HepG2 (cell line): ENCODE data around the gene LIPT2. TPM values are rescaled to one million over a fixed set of nuclear protein-coding genes. Genes with fewer than 3 reads are reported as not detected.

ENCODE experiments used
- ATAC-seq: fragments of 200-7000 bp; cut with Tn5 transposase; 3 replicates; pipeline ENCODE4 v1.9.1; 2020; ENCODE audit warnings: mild to moderate bottlenecking, moderate library complexity
- BruUV-seq: library from RNA; stranded (reverse); fragments of 400-500 nt; replicated peaks from 2 replicates; lab custom pipeline; 2021; lab: Mats Ljungman, UMichigan
- CTCF ChIA-PET: fragments of 300-600 bp; formaldehyde crosslinking; extraction: SDS; loops from one replicate; lab custom pipeline; 2021; ENCODE audit warnings: low total read pairs, inconsistent platforms, low intra/inter-chr PET ratio; lab: Yijun Ruan, JAX
- POLR2A ChIA-PET: fragments of 350-600 bp; sonication (Branson Sonifier 250); formaldehyde crosslinking; loops from one replicate; lab custom pipeline; 2020; ENCODE audit warnings: antibody characterized with exemption, inconsistent platforms; lab: Yijun Ruan, JAX
- DNase-seq: peaks from one replicate; pipeline ENCODE4 v3.0.0-alpha.2; 2015; ENCODE audit warnings: low spot score
- FAIRE-seq: peaks from 3 replicates; lab custom pipeline; 2011; peaks lifted over from hg19 to GRCh38; lab: Jason Lieb, UNC
- H2AFZ ChIP-seq: one replicate; pipeline ENCODE4 v1.6.1; 2011; ENCODE audit warnings: low read length, inconsistent platforms
- H3K27ac ChIP-seq: fragments of 300-600 bp; 3 replicates; pipeline ENCODE4 v1.8.0; 2011; ENCODE audit warnings: mixed run types, mild to moderate bottlenecking, mixed read lengths, low read length, inconsistent platforms; ENCODE audit not compliant: insufficient read depth; ENCODE audit errors: extremely low read length
- H3K27me3 ChIP-seq, 2 experiments: fragments of 200-600 bp in 1 of 2; 2 replicates in 1 of 2; 3 replicates in 1 of 2; pipeline versions ENCODE4 v1.6.0 to v1.8.0; 2011; ENCODE audit warnings: low read length in 2 of 2, mild to moderate bottlenecking in 2 of 2, moderate library complexity in 2 of 2, inconsistent platforms in 1 of 2; ENCODE audit not compliant: insufficient read depth in 2 of 2, control insufficient read depth in 1 of 2
- H3K36me3 ChIP-seq, 2 experiments: fragments of 200-600 bp in 1 of 2; replicated peaks in 1 of 2; 2 replicates in 1 of 2; 3 replicates in 1 of 2; pipeline versions ENCODE4 v1.5.1 to v1.8.0; 2011; ENCODE audit warnings: low read length in 2 of 2, inconsistent platforms in 1 of 2; ENCODE audit not compliant: insufficient read depth in 2 of 2, control insufficient read depth in 1 of 2
- H3K4me1 ChIP-seq: 2 replicates; pipeline ENCODE4 v1.5.1; 2012; ENCODE audit warnings: low read length, inconsistent platforms; ENCODE audit not compliant: insufficient read depth
- H3K4me2 ChIP-seq: 2 replicates; pipeline ENCODE4 v1.6.0; 2011; ENCODE audit warnings: low read depth, low read length, inconsistent platforms
- H3K4me3 ChIP-seq, 3 experiments: fragments of 200-600 bp in 1 of 3; sonication (generic), shearing (Covaris generic) in 1 of 3; replicated peaks in 1 of 3; 2 replicates each; pipeline ENCODE4 v1.5.1; 2011 to 2016; ENCODE audit warnings: low read length in 3 of 3, inconsistent platforms in 2 of 3, low read depth in 2 of 3, mild to moderate bottlenecking in 2 of 3, control low read depth in 1 of 3, mixed read lengths in 1 of 3; ENCODE audit not compliant: insufficient read depth in 1 of 3
- H3K79me2 ChIP-seq: one replicate; pipeline ENCODE4 v1.6.1; 2011; ENCODE audit warnings: low read length, inconsistent platforms; ENCODE audit not compliant: insufficient read depth
- H3K9ac ChIP-seq: 2 replicates; pipeline ENCODE4 v1.6.0; 2011; ENCODE audit warnings: mild to moderate bottlenecking, low read depth, low read length, inconsistent platforms; ENCODE audit not compliant: insufficient read depth
- H3K9me3 ChIP-seq: 2 replicates; pipeline ENCODE4 v1.5.1; 2012; ENCODE audit warnings: mild to moderate bottlenecking, low read length
- H4K20me1 ChIP-seq: 2 replicates; pipeline ENCODE4 v1.6.0; 2011; ENCODE audit warnings: inconsistent platforms, mild to moderate bottlenecking, low read length, moderate library complexity; ENCODE audit not compliant: insufficient read depth
- CCAR2 ChIP-seq: fragments of 200-400 bp; formaldehyde crosslinking; optimal IDR thresholded peaks from 2 replicates; pipeline ENCODE3; 2018; ENCODE audit warnings: low read depth, mild to moderate bottlenecking, low read length, moderate library complexity
- IRF2 ChIP-seq: IDR thresholded peaks from 2 replicates; pipeline ENCODE4 v1.6.1; 2018; ENCODE audit warnings: missing genetic modification reagents, missing compliant biosample characterization
- KDM2A ChIP-seq: sonication (generic); formaldehyde crosslinking; IDR thresholded peaks from 2 replicates; pipeline ENCODE4 v1.4.0; 2020; ENCODE audit warnings: low read depth, missing genetic modification reagents, borderline replicate concordance
- MEIS2 ChIP-seq: sonication (generic); formaldehyde crosslinking; IDR thresholded peaks from 2 replicates; pipeline ENCODE4 v1.9.0; 2021; ENCODE audit warnings: mild to moderate bottlenecking, missing genetic modification reagents
- RAD21 ChIP-seq: fragments of 450-650 bp; formaldehyde crosslinking; IDR thresholded peaks from 2 replicates; pipeline ENCODE4 v1.5.0; 2020; ENCODE audit warnings: mild to moderate bottlenecking
- RNF219 ChIP-seq: sonication (generic); formaldehyde crosslinking; IDR thresholded peaks from 2 replicates; pipeline ENCODE4 v1.5.0; 2020; ENCODE audit warnings: mild to moderate bottlenecking, missing genetic modification reagents
- SMC3 ChIP-seq: IDR thresholded peaks from 2 replicates; pipeline ENCODE4 v1.6.1; 2011; ENCODE audit warnings: low read length, improper control_type of control experiment
- SP5 ChIP-seq: IDR thresholded peaks from 2 replicates; pipeline ENCODE4 v1.6.1; 2016; ENCODE audit warnings: low read depth, borderline replicate concordance
- STAG1 ChIP-seq: sonication (generic); formaldehyde crosslinking; IDR thresholded peaks from 2 replicates; pipeline ENCODE4 v1.4.0; 2020; ENCODE audit warnings: missing genetic modification reagents
- TRIM22 ChIP-seq: fragments of 450-650 bp; IDR thresholded peaks from 2 replicates; pipeline ENCODE4 v1.6.1; 2017
- XRCC5 ChIP-seq: fragments of 200-400 bp; formaldehyde crosslinking; optimal IDR thresholded peaks from 2 replicates; pipeline ENCODE3; 2017; ENCODE audit warnings: mild to moderate bottlenecking, low read length
- ZKSCAN1 ChIP-seq: fragments of 150-350 bp; IDR thresholded peaks from 2 replicates; pipeline ENCODE4 v1.6.1; 2014; ENCODE audit warnings: low read length
- ZNF326 ChIP-seq: sonication (generic); formaldehyde crosslinking; IDR thresholded peaks from 2 replicates; pipeline ENCODE4 v1.4.0; 2020; ENCODE audit warnings: missing genetic modification reagents, borderline replicate concordance
- ZNF7 ChIP-seq: IDR thresholded peaks from 2 replicates; pipeline ENCODE4 v1.6.1; 2016; ENCODE audit warnings: missing biosample characterization, missing genetic modification reagents
- WGBS: methylation state at CpG from one replicate; pipeline ENCODE4 v1.1.6; 2017; ENCODE audit warnings: low lambda C conversion rate; 5-methylcytosine and 5-hydroxymethylcytosine counted together
- in situ Hi-C: cut with HindIII; loops from 2 replicates; pipeline ENCODE4 v1.10.0; 2017; ENCODE audit warnings: low pct_unique_long_range_greater_than_20kb; ENCODE audit not compliant: extremely low pct_ligation_motif_present
- intact Hi-C: fragments of 100-400 bp; cut with micrococcal nuclease; formaldehyde crosslinking; loops from one replicate; pipeline ENCODE4 v1.10.0; 2022; ENCODE audit not compliant: unreplicated experiment
- polyA plus RNA-seq, 8 experiments: library from polyadenylated mRNA; depleted of rRNA in 3 of 8; stranded (reverse) in 7 of 8; unstranded in 1 of 8; fragments of >200 nt; fragmentation: Illumina TruSeq in 4 of 8; extraction: Trizol in 4 of 8; gene quantifications; 2 replicates each; pipeline versions ENCODE4 v1.2.1 to v1.2.3, GENCODE V29; 2011 to 2016; ENCODE audit warnings: low read depth in 4 of 8, missing spikeins in 1 of 8, mixed read lengths in 1 of 8; ENCODE audit not compliant: insufficient read depth in 1 of 8
- total RNA-seq, 5 experiments: library from RNA; depleted of rRNA; stranded (reverse); fragments of >200 nt; fragmentation: Illumina TruSeq; extraction: Trizol; gene quantifications; 2 replicates each; pipeline ENCODE4 v1.2.3, GENCODE V29; 2016; ENCODE audit warnings: low read depth in 1 of 5
- TF ChIP-seq, protein P1 (sequence below): sonication (generic); formaldehyde crosslinking; IDR thresholded peaks from 2 replicates; pipeline ENCODE4 v1.5.0; 2020; ENCODE audit warnings: mild to moderate bottlenecking, missing genetic modification reagents, moderate library complexity
- TF ChIP-seq, protein P2 (sequence below): IDR thresholded peaks from 2 replicates; pipeline ENCODE4 v1.4.0; 2020; ENCODE audit warnings: mild to moderate bottlenecking, missing genetic modification reagents

Gene LIPT2
- total and polyA plus RNA-seq, 2 of the 13 experiments (the other 11 are each of a cell fraction or from before 2014, with no cell fraction given): 3.0 to 5.6 TPM

GRCh38 chr11:74453373-74453975 lies 40.0 kb downstream of the LIPT2 start:
- H3K27me3 ChIP-seq: no peaks in the 10 kb centered on the region
- 16% methylated on average over 10 of the region's 10 CpGs for WGBS
- no peaks in the 10 kb centered on the region for H3K9me3 ChIP-seq
- no peaks in the 10 kb centered on the region for H3K36me3 ChIP-seq
- in situ Hi-C loops: loop anchor here (10.0 kb wide), 1 partner anchor 199 kb away; no protein-coding TSS in a partner anchor
- no peak overlapping the region for H3K4me3 ChIP-seq
- POLR2A ChIA-PET: no interaction called here
- no peak overlapping the region for H3K27ac ChIP-seq
- DNase-seq (peak; percentile 48), FAIRE-seq (peak; percentile 76), ATAC-seq (peak; percentile 85)
- H2AFZ ChIP-seq: no peak overlapping the region
- no peak overlapping the region for H3K4me2 ChIP-seq
- BruUV-seq: no TSS peak
- intact Hi-C loops: no loop called here
- H3K9ac ChIP-seq: no peak overlapping the region
- CTCF ChIA-PET: interaction anchor here (3.0 kb wide), 1 partner anchor 117 kb away, joined by 36 read pairs; no protein-coding TSS in a partner anchor
- H3K4me1 ChIP-seq: no peaks in the 10 kb centered on the region
- no peaks in the 10 kb centered on the region for H3K79me2 ChIP-seq
- no peaks in the 10 kb centered on the region for H4K20me1 ChIP-seq
- TF ChIP-seq MEIS2: no peak
- TF ChIP-seq, protein P1, sequence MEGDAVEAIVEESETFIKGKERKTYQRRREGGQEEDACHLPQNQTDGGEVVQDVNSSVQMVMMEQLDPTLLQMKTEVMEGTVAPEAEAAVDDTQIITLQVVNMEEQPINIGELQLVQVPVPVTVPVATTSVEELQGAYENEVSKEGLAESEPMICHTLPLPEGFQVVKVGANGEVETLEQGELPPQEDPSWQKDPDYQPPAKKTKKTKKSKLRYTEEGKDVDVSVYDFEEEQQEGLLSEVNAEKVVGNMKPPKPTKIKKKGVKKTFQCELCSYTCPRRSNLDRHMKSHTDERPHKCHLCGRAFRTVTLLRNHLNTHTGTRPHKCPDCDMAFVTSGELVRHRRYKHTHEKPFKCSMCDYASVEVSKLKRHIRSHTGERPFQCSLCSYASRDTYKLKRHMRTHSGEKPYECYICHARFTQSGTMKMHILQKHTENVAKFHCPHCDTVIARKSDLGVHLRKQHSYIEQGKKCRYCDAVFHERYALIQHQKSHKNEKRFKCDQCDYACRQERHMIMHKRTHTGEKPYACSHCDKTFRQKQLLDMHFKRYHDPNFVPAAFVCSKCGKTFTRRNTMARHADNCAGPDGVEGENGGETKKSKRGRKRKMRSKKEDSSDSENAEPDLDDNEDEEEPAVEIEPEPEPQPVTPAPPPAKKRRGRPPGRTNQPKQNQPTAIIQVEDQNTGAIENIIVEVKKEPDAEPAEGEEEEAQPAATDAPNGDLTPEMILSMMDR (CRISPR knock-in tag): peak; percentile 86
- TF ChIP-seq IRF2: peak; percentile 30; the same call in 1 of the 2 replicates
- TF ChIP-seq RNF219 (CRISPR knock-in tag): no peak
- TF ChIP-seq KDM2A (CRISPR knock-in tag): peak; percentile 54
- peak; percentile 42; the same call in 1 of the 2 replicates for TF ChIP-seq RAD21 (CRISPR knock-in tag)
- TF ChIP-seq ZKSCAN1: peak; percentile 98
- TF ChIP-seq TRIM22: no peak
- TF ChIP-seq XRCC5: peak; percentile 32
- TF ChIP-seq ZNF7: peak; percentile 55
- peak; percentile 90 for TF ChIP-seq SMC3
- TF ChIP-seq CCAR2: no peak
- peak; percentile 86 for TF ChIP-seq STAG1 (CRISPR knock-in tag)
- TF ChIP-seq SP5 (CRISPR knock-in tag): no peak
- TF ChIP-seq ZNF326 (CRISPR knock-in tag): no peak
- TF ChIP-seq, protein P2, sequence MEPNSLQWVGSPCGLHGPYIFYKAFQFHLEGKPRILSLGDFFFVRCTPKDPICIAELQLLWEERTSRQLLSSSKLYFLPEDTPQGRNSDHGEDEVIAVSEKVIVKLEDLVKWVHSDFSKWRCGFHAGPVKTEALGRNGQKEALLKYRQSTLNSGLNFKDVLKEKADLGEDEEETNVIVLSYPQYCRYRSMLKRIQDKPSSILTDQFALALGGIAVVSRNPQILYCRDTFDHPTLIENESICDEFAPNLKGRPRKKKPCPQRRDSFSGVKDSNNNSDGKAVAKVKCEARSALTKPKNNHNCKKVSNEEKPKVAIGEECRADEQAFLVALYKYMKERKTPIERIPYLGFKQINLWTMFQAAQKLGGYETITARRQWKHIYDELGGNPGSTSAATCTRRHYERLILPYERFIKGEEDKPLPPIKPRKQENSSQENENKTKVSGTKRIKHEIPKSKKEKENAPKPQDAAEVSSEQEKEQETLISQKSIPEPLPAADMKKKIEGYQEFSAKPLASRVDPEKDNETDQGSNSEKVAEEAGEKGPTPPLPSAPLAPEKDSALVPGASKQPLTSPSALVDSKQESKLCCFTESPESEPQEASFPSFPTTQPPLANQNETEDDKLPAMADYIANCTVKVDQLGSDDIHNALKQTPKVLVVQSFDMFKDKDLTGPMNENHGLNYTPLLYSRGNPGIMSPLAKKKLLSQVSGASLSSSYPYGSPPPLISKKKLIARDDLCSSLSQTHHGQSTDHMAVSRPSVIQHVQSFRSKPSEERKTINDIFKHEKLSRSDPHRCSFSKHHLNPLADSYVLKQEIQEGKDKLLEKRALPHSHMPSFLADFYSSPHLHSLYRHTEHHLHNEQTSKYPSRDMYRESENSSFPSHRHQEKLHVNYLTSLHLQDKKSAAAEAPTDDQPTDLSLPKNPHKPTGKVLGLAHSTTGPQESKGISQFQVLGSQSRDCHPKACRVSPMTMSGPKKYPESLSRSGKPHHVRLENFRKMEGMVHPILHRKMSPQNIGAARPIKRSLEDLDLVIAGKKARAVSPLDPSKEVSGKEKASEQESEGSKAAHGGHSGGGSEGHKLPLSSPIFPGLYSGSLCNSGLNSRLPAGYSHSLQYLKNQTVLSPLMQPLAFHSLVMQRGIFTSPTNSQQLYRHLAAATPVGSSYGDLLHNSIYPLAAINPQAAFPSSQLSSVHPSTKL: 0 out of 2 replicates have a peak, but pooled peaks have one; percentile 10
